K562 treated with DMSO at 1 percent for 24 hours (cell line): ENCODE results near the gene LARGE2. TPM values are rescaled to one million over a fixed set of nuclear protein-coding genes. Genes with fewer than 3 reads are reported as not detected.

Source experiments
- total RNA-seq: library from RNA; unstranded; fragments of 300-600 nt; gene quantifications from 2 replicates; pipeline ENCODE4 v1.2.3, GENCODE V29; 2022; ENCODE audit warnings: low read depth; ENCODE audit not compliant: insufficient read depth

LARGE2 gene
- total RNA-seq, result 7.0 and 8.7 TPM in 2 replicates

GRCh38 chr11:45922425-45923082 lies at the start of gene LARGE2:
Gene LARGE2 (plus strand): TSS chr11:45922656. CDS start chr11:45922883, 227 bp downstream.

DNA sequence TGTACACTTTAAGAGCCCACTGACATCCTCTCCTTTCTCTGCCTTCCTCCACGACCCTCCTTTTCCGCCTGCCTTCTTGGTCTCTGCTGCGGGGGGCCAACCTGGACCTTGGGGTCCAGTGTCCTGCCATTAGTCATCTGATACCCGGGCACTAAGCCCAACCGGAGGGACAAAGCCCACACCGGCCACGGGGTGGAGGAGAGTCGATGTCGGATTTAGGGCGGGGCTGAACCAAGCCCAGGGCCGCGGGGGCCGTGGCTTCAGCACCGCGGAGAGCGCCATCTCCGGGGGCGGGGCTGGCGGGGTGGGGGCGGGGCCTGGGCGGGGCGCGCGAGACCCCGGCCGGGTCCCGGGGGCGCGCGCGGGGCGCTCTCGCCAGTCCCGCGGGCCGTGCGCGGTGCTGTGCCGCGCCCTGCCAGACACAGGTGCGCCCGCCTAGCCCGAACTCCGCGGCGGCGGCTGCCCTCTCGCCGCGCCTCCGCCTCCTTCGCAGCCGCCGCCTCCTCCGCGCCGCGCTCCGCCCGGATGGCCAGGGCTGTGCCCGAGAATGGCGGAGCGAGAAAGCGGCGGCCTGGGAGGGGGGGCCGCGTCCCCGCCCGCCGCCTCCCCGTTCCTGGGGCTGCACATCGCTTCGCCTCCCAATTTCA lies 37.1 kb upstream of the LARGE2 start, which contains the start of gene MAPK8IP1:
MAPK8IP1 (plus strand) TSS at position 378 of the 647 bp plus-strand sequence; CDS start at position 548, 170 bp downstream.

DNA sequence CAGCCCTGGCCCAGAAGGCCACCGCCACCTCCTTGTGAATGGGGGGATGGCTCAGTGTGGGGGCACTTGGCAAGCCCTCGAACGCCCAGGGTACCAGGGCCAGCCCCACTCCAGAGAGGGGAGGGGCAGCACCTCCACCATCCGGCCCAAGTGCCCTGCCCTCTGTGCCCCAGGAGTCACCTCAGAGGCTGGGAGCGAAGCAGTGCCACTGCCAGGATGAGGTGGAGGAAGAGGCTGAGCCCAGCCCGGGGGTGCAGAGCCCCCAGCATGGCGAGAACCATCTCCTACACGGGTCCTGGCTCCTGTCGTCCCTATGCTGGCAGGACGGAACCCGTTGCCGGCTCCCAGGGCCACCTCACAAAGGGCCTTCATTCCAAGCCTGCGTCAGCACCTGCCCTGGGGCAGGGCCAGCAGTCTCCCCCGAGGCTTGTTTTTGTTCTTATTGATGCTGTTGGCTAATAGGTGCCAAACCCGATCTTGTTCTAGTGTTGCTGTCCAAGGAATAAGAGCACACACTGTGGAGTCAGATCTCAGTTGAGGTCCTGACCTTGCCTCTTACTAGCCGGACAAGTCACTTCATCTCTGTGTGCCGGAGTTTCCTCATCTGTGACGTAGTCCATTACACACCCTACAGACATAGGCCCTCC lies 15.4 kb upstream of the LARGE2 start, which contains the start of gene FREY1:
FREY1 (minus strand) TSS at position 307 of the 647 bp plus-strand sequence; CDS start at position 281, 26 bp downstream.

GRCh38 chr11:45917623-45918330 lies 4.7 kb upstream of the LARGE2 start, which contains the start of gene PEX16:
Gene PEX16 (minus strand): TSS chr11:45917877. CDS start chr11:45917811, 66 bp downstream.

Other genes with a start within 250 kb of the LARGE2 start
- 18.2 and 18.5 TPM in 2 replicates for gene SLC35C1, start 117.5 kb upstream of the LARGE2 start, total RNA-seq
- 15.7 and 18.2 TPM in 2 replicates for gene CRY2, start 75.2 kb upstream of the LARGE2 start, total RNA-seq
- gene MAPK8IP1, start 37.0 kb upstream of the LARGE2 start, total RNA-seq, result 8.8 and 8.9 TPM in 2 replicates
- gene FREY1, start 15.4 kb upstream of the LARGE2 start, total RNA-seq, result 2.2 TPM in 1 of 2 replicates, not detected in the other
- 44.0 and 44.7 TPM in 2 replicates for gene PEX16, start 4.8 kb upstream of the LARGE2 start, total RNA-seq
- gene PHF21A, start 198.8 kb downstream of the LARGE2 start, total RNA-seq, result 29.4 and 31.2 TPM in 2 replicates